NCI-H345 treated with DMSO at 0.1 percent for 48 hours (cell line): ENCODE results near the gene LTB4R2.

ENCODE experiments used
- DNase-seq: peaks from one replicate; lab custom pipeline; 2025; ENCODE audit not compliant: unreplicated experiment; lab: John Stamatoyannopoulos, UW

Gene LTB4R2

DNA sequence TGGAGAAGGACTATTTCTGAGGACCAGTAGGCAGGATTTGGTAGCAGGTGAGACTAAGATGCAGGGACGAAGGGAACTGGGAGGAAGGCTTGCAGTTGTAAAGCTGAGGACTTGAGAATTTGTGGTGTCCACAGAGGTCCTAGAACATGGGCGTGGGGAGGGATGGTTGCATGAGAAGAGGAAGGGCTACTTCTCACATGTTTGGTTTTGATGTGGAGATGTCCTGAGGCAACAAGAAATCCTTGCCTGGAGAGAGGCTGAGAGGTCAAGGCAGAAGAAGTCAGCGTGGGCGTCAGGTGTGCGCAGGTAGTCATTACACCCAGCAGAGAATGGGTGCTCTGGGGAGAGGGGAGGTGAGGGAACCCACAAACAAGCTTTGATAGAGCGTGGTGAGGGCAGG is 32.9 kb upstream of the LTB4R2 start:
- DNase-seq, result no peak

DNA sequence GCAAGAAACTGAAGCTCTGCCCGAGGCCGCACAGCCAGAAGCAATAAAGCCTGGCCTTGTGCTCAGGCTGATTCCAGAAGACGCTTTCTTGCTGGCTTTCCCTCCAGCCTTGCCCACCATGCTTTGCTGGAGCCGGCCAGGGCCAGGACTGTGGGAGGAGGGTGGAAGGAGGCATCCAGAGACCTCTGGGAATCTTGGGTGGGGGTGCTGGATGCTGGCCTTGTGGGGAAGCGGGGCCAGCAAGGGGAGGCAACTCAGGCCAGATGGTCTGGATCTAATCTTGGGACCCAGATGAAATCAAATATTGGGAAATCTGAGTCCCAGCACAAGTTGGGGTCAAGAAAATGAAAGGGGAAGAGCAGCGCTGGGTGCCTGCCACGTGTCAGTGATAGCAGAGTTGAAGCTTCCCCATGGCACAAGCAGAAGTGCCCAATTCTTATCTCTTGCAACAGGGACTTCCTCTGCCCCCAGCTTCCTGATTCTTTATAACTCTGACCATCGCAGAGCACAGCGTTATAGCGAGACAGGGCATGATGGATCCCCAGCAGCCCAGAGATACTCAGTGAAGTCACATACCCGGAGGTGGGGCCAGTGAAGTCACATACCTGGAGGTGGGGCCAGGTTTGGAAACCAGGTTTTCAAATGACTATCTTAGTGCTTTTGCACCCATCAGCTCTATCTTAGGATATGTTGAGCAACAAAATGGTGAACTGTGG is 32.2 kb upstream of the LTB4R2 start:
- no peak for DNase-seq

GRCh38 chr14:24278424-24278823 is 31.5 kb upstream of the LTB4R2 start:
- no peak for DNase-seq

GRCh38 chr14:24279301-24280186 is 30.4 kb upstream of the LTB4R2 start:
- no peak for DNase-seq

DNA sequence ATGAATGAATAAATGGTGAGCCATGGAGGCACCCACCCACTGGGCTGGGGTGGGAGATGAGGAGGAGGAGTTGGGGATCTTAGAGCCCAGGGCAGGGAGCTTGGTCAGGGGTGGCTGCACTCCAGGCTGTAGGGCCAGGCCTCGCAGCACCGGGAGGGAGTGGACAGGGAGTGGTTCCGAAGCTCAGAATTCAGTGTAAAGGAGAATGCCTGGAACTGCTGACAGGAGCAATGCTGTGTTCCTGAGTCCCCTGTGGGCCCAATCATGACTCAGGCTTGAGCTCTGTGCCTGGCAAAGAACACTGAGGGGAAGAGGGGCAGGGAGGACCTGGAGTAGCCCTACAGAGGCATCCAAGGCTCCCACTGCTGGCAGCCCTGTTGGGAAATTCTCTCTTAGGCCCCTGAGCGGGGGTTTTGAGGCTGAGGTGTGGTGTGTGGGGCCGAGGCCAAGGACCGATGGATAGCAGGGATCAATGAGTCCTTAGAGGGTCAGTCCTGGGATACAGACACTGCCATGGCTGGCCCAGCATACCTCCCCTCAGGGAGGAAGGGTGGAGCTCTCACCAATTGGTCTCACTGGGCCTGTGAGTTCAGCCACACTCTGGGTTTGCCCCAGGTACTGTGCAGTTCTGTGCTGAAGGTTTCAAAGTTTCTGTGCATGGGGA is 29.0 kb upstream of the LTB4R2 start:
- no peak for DNase-seq

DNA sequence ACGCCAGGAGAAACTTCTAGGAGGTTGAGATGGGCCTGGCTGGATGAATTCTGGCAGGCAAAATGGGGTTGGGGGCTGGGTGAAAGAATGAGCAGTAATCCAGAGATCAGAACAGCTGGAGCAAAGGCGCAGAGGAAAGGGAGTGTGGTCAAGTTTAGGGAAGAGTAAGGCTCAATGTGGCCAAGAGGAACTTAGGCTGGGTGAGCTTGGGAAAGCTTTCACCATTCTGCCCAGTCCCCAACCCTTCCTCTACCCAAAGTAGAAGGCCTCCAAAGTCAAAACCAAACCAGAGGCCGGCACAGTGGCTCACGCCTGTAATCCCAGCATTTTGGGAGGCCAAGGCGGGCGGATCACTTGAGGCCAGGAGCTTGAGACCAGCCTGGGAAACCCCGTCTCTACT is 28.3 kb upstream of the LTB4R2 start:
- no peak for DNase-seq

GRCh38 chr14:24282736-24283135 is 27.2 kb upstream of the LTB4R2 start:
- DNase-seq, result no peak

GRCh38 chr14:24283796-24284460 is 26.0 kb upstream of the LTB4R2 start:
- no peak for DNase-seq

GRCh38 chr14:24284501-24285035 is 25.4 kb upstream of the LTB4R2 start:
- no peak for DNase-seq

DNA sequence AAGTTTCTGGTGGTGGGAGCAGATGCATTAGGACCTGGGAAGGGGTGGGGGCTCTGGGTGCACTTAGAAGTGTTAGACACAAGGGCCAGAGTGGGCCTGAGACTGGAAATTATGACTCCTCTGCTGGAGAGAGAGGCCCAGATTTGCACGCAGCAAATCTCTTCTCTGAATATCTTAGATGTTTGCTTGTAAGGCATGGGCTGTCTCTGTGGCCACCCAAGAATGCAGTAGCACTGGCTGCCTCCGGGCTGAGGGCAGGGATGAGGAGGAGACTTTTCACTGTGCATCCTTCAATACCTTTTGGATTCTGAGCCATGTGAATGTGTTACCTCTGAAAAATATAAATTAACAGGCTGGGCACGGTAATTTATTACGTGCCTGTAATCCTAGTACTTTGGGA is 24.6 kb upstream of the LTB4R2 start:
- DNase-seq, result no peak

GRCh38 chr14:24286996-24287395 is 22.9 kb upstream of the LTB4R2 start:
- DNase-seq, result no peak

DNA sequence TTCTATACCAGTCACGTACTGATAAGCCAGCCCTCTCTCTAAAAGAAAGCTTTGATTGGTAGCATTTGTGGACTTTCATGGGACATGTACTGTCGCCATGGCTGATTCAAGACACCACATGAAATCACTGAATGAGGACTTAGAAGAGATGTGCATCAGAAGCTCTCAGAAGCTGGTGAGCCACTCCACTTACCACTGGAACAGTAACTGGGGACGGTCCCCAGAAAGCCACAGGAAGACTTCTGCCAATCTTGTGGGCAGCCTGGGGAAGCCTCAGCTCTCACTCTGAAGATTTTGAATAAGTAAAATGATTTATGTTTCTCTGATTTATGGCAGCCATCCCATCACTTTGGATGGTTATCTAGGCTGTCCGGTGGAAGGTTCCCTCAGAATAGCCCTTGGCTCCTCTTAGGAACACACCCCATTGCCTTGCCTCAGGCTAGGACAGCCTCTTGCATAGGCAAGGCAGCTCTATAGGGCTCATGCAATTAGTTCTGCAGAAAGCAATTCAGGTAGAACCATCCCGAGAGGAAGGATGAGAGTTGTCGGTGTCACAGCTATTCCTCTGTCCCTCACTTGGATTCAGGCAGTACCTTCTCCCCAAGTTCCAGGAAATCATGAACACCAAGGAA is 20.2 kb upstream of the LTB4R2 start:
- DNase-seq, result no peak

DNA sequence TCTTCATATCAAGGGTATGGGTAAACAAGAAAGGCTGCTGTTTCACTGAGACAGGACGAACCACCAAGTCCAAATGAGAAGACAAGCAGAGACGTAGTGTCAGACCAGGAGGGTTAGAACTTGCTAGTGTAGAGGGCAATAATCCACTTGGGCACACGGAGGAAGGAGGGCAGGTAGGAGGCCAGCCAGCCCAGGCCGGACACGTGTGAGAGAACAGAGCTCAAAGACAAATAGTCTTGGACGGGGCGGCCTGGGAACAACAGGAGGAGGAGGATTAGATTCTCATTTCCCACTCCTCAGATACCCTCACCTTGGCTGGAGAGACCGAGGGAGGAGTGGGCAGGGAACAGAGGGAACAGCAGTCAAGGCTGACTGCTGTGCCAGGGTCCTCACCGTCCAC is 19.2 kb upstream of the LTB4R2 start:
- no peak for DNase-seq

DNA sequence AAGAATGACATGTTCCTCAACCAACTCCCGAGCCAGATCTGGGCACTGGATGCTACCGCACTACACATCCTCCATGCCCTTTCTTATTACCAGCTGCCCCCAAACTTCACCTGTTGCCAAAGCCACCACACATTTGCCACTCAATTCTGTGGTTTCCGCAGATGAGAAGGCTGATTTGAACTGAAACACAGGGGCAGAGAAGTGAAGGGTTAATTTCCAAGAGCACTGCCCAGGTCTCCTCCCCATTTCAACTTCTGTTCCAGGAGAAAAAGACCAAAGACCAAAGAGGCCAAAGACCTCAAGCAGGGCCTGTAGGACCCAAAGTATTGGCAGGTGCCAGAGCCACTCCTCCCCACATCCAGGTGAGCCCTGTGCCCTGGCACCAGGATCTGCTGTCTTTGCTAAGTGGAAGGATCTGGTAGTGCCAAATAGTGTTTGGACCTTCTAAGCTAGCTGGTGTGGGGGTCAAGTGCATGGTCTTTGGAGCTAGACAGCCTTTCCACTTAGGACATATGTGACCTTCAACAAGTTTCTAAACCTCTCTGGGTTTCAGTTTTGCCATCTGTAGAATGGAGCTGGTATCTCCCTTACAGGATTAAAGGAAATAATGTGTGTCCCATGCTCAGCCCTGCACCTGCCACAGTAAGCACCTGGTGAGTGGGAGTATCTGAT is 18.4 kb upstream of the LTB4R2 start:
- no peak for DNase-seq

- no peak for DNase-seq
Observed at GRCh38 chr14:24292118-24292807, 17.7 kb upstream of the LTB4R2 start.

- no peak for DNase-seq
Observed at GRCh38 chr14:24293525-24293924, 16.4 kb upstream of the LTB4R2 start.

- peak; percentile 27 for DNase-seq
Observed at GRCh38 chr14:24296341-24297157, 13.4 kb upstream of the LTB4R2 start.

DNA sequence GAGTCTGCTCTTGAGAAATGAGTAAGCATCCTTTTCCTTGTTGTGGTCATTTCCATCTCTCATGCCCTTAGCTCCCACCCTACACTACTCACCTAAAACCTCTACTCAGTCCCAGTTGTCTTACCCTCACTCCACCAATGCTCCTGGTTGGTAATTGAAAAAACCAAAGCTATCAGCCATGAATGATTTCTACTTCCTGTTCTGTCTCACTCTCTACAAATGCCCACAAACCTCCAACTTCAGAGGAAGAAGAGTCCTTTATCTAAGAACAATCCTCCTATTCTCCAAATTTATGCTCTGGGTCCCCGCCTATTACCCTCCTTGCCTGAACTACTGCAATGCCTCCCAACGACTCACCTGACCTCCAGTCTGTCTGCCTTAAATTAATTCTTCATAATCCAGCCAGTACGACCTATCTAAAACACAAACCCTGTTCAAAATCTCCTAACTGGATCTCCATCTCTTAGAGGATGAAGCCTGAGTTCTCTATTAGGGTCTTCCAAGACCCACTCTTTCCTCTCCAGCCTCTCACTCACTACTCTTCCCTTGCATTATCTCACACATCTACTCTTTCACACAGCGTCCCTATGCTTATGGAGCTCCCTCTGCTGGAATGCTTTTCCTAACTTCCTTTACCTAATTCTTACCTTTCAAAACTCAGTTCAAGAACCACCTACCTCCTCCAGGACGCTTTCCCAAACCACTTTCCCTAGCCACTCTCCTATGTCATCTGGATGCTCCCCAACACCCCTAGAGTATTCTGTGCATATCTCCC is 12.6 kb upstream of the LTB4R2 start:
- no peak for DNase-seq
